ENCODE results near the gene ATCAY.

ATCAY gene

GRCh38 chr19:3975144-3975543, 94.7 kb downstream of the ATCAY start:
- TF ChIP-seq, protein P1, sequence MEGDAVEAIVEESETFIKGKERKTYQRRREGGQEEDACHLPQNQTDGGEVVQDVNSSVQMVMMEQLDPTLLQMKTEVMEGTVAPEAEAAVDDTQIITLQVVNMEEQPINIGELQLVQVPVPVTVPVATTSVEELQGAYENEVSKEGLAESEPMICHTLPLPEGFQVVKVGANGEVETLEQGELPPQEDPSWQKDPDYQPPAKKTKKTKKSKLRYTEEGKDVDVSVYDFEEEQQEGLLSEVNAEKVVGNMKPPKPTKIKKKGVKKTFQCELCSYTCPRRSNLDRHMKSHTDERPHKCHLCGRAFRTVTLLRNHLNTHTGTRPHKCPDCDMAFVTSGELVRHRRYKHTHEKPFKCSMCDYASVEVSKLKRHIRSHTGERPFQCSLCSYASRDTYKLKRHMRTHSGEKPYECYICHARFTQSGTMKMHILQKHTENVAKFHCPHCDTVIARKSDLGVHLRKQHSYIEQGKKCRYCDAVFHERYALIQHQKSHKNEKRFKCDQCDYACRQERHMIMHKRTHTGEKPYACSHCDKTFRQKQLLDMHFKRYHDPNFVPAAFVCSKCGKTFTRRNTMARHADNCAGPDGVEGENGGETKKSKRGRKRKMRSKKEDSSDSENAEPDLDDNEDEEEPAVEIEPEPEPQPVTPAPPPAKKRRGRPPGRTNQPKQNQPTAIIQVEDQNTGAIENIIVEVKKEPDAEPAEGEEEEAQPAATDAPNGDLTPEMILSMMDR (IDR thresholded peaks at IDR 0.05; ENCODE audit: low read depth, low read length): no peak
- in situ Hi-C loops (cut with HindIII; ENCODE audit: low sequenced_read_pairs): no loop called here
- H3K4me3 ChIP-seq (ENCODE audit: low read depth, low read length): no peak overlapping the region
- no peak for DNase-seq (ENCODE audit: low read depth, low spot score)

DNA sequence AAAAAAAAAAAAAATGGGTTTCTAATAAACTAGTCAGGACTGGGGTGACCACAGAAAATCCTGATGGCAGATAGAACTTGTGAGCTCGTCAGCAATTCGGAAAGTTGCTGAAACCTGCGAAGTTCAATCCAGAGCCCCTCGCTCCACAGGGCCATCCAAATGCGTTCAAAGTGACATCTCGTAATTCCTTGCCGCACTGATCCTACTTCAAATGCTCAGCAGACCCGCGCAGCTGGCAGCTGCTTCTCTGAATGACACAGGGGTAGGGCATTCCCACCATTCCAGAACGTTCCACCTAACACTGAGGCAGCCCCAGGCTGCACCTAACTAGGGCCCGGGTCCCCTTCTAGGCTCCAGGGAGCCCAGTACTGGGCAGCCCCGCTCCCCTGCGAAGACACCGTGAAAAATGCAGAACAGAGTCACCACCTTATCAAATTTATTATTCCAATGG, 95.2 kb downstream of the ATCAY start:
- in situ Hi-C loops (cut with HindIII; ENCODE audit: low sequenced_read_pairs): no loop called here
- TF ChIP-seq, protein P1 (IDR thresholded peaks at IDR 0.05; ENCODE audit: low read depth, low read length): no peak
- DNase-seq (ENCODE audit: low read depth, low spot score): no peak
- H3K4me3 ChIP-seq (ENCODE audit: low read depth, low read length): no peak overlapping the region

DNA sequence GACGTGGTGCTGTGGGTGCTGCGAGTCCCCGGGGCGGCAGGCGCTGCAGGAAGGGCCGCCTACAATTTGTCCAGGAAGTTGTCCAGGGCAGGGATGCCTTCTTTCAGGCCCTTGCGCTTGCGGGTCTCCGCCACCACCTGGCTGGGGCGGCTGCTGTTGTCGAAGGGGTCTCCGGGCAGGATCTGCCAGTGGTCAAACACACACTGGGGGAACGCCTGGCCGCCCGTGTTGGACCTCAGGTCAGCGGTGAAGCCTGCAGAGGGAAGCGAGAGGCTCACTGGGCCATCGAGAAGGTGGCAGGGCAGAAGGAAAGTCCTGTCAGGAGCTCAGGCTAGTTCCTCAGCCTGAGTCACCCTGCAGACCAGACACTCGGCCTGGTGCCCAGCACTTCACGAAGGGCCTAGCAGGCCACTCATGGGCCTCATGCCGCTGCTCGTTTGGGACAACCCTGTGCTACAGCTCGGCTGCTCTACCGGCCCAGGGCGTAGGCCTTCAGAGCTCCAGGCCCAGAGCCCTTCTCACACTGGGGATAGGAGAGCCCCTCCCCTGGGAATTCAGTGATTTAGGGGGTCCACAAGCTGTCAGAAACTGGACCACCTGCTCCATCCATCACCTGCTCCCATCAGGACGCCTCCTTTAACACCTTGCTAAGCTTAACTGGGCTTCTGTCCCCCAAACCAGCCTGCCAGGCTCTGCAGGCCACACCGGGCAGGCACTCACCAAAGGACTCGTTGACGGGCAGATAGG, 96.2 kb downstream of the ATCAY start:
- no peak for DNase-seq (ENCODE audit: low read depth, low spot score)
- H3K4me3 ChIP-seq (ENCODE audit: low read depth, low read length): no peak overlapping the region
- TF ChIP-seq, protein P1 (IDR thresholded peaks at IDR 0.05; ENCODE audit: low read depth, low read length): no peak
- in situ Hi-C loops (cut with HindIII; ENCODE audit: low sequenced_read_pairs): no loop called here

Measured in astrocyte of the spinal cord (primary cell).